Prostate gland (tissue), 1 donor: ENCODE results near the gene DNAJB8.

Source experiments
- POLR2A ChIP-seq: fragments of 450-650 bp; IDR thresholded peaks from one replicate; pipeline ENCODE4 v1.6.1; 2016; ENCODE audit warnings: antibody characterized with exemption, mild to moderate bottlenecking
- POLR2AphosphoS5 ChIP-seq: sonication (generic); formaldehyde crosslinking; IDR thresholded peaks from one replicate; pipeline ENCODE4 v1.6.1; 2017; ENCODE audit warnings: antibody characterized with exemption

- TF ChIP-seq POLR2AphosphoS5 (no peak), POLR2A (no peak)
Observed at GRCh38 chr3:128429751-128430150, 36.9 kb downstream of the DNAJB8 start.
